ENCODE measurements around the gene EBLN2.
"Not testable (repeated sequence)": the region's sequence is repeated elsewhere in the genome, so short reads cannot be mapped to it uniquely, and the experiment has no call there.

Gene EBLN2

GRCh38 chr3:73056845-73057150 is 4.7 kb upstream of the EBLN2 start:
- no peaks in the 10 kb centered on the region for H3K9me3 ChIP-seq
- no peak overlapping the region for H3K4me3 ChIP-seq (ENCODE audit: low read depth in 1 of 2, low read length in 1 of 2)
- no peaks in the 10 kb centered on the region for H3K27me3 ChIP-seq
- no peak for TF ChIP-seq CTCF (IDR thresholded peaks at IDR 0.05)
- H3K36me3 ChIP-seq: peaks cover 8% of the 10 kb centered on the region
- H3K27ac ChIP-seq: peak overlapping the region; percentile 50
- H3K4me1 ChIP-seq (ENCODE audit: control insufficient read depth in 1 of 2, insufficient read depth in 1 of 2, low read depth in 1 of 2, low read length in 1 of 2): peaks cover 0 to 10% of the 10 kb centered on the region in 2 experiments

GRCh38 chr3:73060302-73060723 is 1.1 kb upstream of the EBLN2 start:
- no peaks in the 10 kb centered on the region for H3K9me3 ChIP-seq
- TF ChIP-seq CTCF (IDR thresholded peaks at IDR 0.05): no peak
- no peak overlapping the region for H3K27ac ChIP-seq
- no peaks in the 10 kb centered on the region for H3K27me3 ChIP-seq
- peaks cover 0 to 10% of the 10 kb centered on the region in 2 experiments for H3K4me1 ChIP-seq (ENCODE audit: control insufficient read depth in 1 of 2, insufficient read depth in 1 of 2, low read depth in 1 of 2, low read length in 1 of 2)
- peaks cover 43% of the 10 kb centered on the region for H3K36me3 ChIP-seq
- H3K4me3 ChIP-seq (ENCODE audit: low read depth in 1 of 2, low read length in 1 of 2): no peak overlapping the region

GRCh38 chr3:73066243-73066642 is 4.8 kb downstream of the EBLN2 start:
- peaks cover 72% of the 10 kb centered on the region for H3K36me3 ChIP-seq
- H3K9me3 ChIP-seq; H3K4me1 ChIP-seq (ENCODE audit: control insufficient read depth in 1 of 2, insufficient read depth in 1 of 2, low read depth in 1 of 2, low read length in 1 of 2); H3K4me3 ChIP-seq (ENCODE audit: low read depth in 1 of 2, low read length in 1 of 2); H3K27ac ChIP-seq; H3K27me3 ChIP-seq: not testable (repeated sequence)

GRCh38 chr3:73068419-73068818 is 7.0 kb downstream of the EBLN2 start:
- Histone ChIP-seq H3K4me1 (ENCODE audit: control insufficient read depth in 1 of 2, insufficient read depth in 1 of 2, low read depth in 1 of 2, low read length in 1 of 2) (peaks cover 0 to 9% of the 10 kb centered on the region in 2 experiments), H3K27me3 (no peaks in the 10 kb centered on the region), H3K4me3 (ENCODE audit: low read depth in 1 of 2, low read length in 1 of 2) (no peak overlapping the region), H3K27ac (no peak overlapping the region), H3K9me3 (no peaks in the 10 kb centered on the region), H3K36me3 (peaks cover 50% of the 10 kb centered on the region)
- TF ChIP-seq CTCF (IDR thresholded peaks at IDR 0.05): no peak

GRCh38 chr3:73069187-73069586 is 7.7 kb downstream of the EBLN2 start:
- no peak for TF ChIP-seq CTCF (IDR thresholded peaks at IDR 0.05)
- Histone ChIP-seq H3K27ac (no peak overlapping the region), H3K9me3 (no peaks in the 10 kb centered on the region), H3K4me3 (ENCODE audit: low read depth in 1 of 2, low read length in 1 of 2) (no peak overlapping the region), H3K36me3 (peaks cover 42% of the 10 kb centered on the region), H3K27me3 (no peaks in the 10 kb centered on the region), H3K4me1 (ENCODE audit: control insufficient read depth in 1 of 2, insufficient read depth in 1 of 2, low read depth in 1 of 2, low read length in 1 of 2) (peaks cover 0 to 9% of the 10 kb centered on the region in 2 experiments)

GRCh38 chr3:73069775-73070444 is 8.5 kb downstream of the EBLN2 start:
- Histone ChIP-seq H3K27ac (no peak overlapping the region), H3K4me1 (ENCODE audit: control insufficient read depth in 1 of 2, insufficient read depth in 1 of 2, low read depth in 1 of 2, low read length in 1 of 2) (peaks cover 0 to 9% of the 10 kb centered on the region in 2 experiments), H3K4me3 (ENCODE audit: low read depth in 1 of 2, low read length in 1 of 2) (no peak overlapping the region), H3K36me3 (peaks cover 35% of the 10 kb centered on the region), H3K9me3 (no peaks in the 10 kb centered on the region), H3K27me3 (no peaks in the 10 kb centered on the region)
- TF ChIP-seq CTCF (IDR thresholded peaks at IDR 0.05): no peak
